ENCODE results near the gene AOPEP.

DNA sequence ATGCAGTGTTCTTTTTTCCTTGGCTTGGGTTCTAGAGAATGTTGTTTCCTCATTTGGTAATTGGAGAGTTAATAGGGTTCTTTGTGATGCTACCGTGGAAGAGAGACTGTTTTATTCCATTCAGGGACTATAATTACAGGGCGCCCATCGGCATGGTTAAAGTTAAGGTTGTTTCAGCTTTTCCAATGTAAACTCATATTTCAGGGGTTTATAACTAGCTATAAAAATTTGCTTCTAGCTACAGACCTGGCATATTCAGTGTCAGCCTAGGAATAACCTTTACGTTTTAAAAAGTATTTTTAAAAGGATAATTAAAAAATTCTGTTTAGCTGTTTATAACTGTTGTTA is 99.1 kb downstream of the AOPEP start:
- TF ChIP-seq, protein P1, sequence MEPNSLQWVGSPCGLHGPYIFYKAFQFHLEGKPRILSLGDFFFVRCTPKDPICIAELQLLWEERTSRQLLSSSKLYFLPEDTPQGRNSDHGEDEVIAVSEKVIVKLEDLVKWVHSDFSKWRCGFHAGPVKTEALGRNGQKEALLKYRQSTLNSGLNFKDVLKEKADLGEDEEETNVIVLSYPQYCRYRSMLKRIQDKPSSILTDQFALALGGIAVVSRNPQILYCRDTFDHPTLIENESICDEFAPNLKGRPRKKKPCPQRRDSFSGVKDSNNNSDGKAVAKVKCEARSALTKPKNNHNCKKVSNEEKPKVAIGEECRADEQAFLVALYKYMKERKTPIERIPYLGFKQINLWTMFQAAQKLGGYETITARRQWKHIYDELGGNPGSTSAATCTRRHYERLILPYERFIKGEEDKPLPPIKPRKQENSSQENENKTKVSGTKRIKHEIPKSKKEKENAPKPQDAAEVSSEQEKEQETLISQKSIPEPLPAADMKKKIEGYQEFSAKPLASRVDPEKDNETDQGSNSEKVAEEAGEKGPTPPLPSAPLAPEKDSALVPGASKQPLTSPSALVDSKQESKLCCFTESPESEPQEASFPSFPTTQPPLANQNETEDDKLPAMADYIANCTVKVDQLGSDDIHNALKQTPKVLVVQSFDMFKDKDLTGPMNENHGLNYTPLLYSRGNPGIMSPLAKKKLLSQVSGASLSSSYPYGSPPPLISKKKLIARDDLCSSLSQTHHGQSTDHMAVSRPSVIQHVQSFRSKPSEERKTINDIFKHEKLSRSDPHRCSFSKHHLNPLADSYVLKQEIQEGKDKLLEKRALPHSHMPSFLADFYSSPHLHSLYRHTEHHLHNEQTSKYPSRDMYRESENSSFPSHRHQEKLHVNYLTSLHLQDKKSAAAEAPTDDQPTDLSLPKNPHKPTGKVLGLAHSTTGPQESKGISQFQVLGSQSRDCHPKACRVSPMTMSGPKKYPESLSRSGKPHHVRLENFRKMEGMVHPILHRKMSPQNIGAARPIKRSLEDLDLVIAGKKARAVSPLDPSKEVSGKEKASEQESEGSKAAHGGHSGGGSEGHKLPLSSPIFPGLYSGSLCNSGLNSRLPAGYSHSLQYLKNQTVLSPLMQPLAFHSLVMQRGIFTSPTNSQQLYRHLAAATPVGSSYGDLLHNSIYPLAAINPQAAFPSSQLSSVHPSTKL (CRISPR knock-in tag; IDR thresholded peaks at IDR 0.05): no peak
- TF ChIP-seq CEBPB (IDR thresholded peaks at IDR 0.05; ENCODE audit: borderline replicate concordance, low read depth, low read length): no peak
- no peak for TF ChIP-seq ZNF253 (CRISPR knock-in tag; IDR thresholded peaks at IDR 0.05; ENCODE audit: borderline replicate concordance)
